ENCODE data around the gene CDK1.
"Not testable (repeated sequence)": the region's sequence is repeated elsewhere in the genome, so short reads cannot be mapped to it uniquely, and the experiment has no call there.

CDK1 gene

DNA sequence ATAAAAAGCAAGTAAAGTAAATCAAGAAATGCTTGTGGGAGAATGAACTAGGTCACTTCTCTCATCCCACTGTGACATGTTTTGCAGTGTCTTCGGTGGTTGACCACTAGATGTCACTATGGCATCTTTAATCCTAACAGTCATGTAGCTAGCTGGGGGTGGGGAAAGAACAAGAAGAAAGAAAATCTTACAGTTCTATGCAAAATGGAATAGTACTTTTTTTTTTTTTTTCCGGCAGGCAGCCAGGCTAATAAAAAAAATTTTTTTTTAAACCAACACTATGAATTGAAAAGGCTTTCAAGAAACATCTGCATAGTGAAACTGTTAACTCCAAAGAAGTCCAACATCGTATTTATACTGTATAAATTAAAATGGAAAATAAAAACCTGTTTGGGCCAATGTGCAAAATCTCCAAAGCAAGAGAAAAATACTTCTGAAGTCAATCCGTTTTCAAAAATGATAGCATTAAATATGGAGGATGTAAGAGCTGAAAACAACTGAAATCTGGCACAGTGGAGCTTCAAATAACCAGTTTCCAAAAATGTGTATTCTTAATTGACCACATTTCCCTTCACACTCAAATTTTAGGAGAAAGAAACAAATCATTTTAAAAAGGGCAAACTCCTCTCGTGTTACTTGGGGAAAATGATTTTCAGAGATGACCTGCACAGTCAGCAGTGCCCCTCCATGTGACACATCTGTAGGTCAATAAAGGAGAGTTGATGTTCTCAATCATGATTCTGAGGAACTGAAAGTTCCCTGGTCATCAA is 38.5 kb downstream of the CDK1 start:
- DNase-seq (ENCODE audit: low spot score), result peak; percentile 55

DNA sequence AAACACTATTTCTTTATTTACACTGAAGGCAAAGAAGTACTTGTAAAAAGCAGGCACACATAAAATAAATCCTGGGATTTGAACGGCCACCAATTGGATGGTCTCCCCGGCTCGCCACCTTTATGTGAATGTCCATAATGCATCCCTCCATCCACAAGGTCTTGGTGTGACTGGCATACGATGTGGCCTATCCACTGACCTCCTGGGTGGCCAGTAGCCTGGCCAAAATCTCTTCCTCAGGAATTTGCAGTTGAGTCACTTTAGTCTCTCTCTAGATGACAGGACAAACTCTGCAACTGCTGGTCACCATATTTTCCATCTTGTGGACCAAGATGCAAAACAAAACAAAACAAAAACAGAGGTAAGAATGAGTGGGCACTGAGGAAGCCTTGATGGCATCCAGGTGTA is 39.1 kb downstream of the CDK1 start:
- DNase-seq (ENCODE audit: low spot score), result no peak

- DNase-seq (ENCODE audit: low spot score), result no peak
Observed at GRCh38 chr10:60818134-60818770, 40.0 kb downstream of the CDK1 start.

GRCh38 chr10:60819271-60819670 is 41.0 kb downstream of the CDK1 start:
- DNase-seq (ENCODE audit: low spot score), result no peak

GRCh38 chr10:60820093-60820754 is 41.9 kb downstream of the CDK1 start:
- no peak for DNase-seq (ENCODE audit: low spot score)

DNA sequence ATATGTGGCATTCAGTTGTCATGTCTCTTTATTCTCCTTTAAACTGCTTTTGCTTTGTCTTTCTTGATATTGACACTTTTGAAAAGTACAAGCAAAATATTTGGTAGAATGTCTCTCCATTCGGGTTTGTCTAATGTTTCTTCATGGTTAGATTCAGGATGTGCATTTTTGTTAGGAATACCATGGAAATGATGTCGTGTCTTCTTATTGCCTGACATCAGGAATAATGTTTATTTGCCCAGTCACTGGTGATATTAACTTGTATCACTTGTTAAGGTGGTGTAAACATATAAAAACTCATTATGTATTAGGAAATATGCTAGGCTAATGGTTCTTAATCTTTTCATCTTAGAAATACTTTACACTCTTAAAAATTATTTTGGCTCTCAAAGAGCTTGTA is 43.4 kb downstream of the CDK1 start:
- no peak for DNase-seq (ENCODE audit: low spot score)

DNA sequence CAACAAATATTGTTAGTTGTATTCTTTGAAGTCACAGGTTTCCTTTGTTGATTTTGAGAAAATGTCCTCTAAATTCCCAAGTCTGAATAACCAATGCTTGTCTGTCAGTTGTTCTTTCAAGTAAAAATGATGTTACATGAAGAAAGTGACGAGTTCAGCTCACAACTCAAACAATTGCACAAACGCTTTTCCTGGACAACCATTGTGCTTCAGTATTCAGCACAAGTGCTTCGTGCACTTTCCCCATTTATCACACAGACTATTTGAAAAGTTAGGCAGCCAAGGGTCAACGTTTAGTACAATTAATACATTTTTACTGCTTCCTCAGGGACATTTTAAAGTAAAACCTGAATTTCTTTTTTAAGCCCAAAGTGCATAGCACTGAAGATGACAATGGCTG is 44.5 kb downstream of the CDK1 start:
- no peak for DNase-seq (ENCODE audit: low spot score)

DNA sequence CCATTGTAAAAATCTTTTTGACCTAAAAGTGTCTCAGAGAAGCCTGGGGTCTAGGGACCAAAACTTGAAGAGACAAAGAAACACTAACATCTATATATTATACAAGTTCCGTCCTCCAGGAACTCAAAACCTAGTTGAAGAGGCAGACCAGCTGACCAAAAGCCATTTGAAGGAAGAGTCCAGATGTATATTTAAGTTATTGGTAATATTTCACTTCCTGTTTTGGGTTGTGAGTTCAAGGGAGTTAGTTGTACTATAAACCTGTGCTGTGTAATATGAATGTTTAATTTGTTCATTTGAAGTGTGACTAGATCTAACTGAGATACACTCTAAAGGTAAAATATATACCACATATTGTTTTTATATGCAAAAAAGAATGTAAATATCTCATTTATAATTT is 45.0 kb downstream of the CDK1 start:
- DNase-seq (ENCODE audit: low spot score), result no peak

DNA sequence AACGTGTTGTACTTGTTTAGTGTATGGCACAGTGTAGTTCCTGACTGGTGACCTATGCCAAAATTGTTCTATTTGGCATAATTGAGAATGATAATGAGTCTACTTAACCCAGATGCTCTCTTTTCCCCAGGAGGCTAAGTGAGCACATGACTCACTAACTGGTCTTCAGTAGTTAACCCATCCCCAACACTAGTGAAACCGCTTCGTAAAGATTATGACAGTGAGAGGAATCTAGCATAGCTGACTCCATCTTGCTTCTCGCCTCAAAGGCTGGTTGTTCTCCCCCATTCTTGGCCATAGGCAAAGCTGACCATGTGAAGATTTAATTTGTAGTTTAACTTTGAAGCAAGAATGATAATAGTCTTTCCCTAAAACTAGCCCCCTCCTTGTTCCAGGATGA is 47.2 kb downstream of the CDK1 start:
- DNase-seq (ENCODE audit: low spot score), result no peak

DNA sequence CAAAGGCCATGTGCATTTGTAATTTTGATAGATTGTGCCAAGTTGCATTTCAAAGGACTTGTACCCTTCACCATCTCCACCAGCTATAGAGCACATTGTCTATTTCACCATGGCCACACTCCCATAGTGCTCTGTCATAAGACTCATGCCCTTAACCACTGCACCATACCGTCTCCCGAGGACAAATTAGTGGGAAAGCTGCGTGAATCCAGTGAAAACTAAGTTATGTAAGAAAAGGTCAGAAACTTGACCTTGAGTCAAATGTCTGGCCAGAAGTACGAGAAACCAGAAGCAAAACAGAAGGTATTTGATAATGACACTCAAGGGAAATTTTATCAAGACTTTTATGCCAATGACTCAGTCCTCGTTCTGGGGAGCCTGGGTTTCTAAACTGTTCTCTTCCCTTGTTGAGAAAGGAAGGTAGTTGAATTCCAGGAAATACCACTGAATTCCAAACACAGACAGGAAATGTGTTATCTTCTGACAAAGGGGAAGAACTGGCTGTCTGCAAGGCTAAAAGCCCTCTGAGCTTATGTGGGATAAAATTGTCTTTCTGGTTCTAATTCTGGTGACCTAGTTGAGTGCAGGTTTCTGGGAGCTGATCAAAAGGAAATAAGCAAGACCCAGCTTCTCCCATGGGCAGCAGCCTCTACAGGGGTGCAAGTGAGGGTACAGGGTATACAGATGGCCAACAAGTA is 49.7 kb downstream of the CDK1 start:
- no peak for DNase-seq (ENCODE audit: low spot score)

DNA sequence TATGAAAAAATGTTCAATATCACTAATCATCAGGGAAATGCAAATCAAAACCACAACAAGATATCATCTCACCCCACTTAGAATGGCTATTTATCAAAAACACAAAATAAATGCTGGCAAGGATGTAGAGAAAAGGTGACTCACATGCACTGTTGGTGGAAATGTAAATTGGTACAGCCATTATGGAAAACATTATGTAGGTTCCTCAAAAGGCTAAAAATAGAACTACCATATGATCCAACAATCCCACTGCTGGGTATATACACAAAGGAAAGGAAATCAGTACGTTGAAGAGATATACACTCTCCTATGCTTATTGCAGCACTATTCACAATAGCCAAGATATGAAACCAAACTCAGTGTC is 50.2 kb downstream of the CDK1 start:
- no peak for DNase-seq (ENCODE audit: low spot score)

DNA sequence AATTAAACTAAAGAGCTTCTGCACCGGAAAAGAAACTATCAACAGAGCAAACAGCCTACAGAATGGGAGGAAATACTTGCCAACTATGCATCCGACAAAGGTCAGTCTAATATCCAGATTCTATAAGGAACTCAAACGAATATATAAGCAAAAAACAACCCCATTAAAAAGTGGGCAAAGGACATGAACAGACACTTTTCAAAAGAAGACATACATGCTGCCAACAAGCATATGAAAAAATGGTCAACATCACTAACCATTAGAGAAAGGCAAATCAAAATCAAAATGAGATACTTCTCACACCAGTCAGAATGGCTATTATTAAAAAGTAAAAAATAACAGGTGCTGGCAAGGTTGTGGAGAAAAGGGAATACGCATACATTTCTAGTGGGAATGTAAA is 53.9 kb downstream of the CDK1 start:
- not testable (repeated sequence) for DNase-seq (ENCODE audit: low spot score)

- DNase-seq (ENCODE audit: low spot score), result no peak
Observed at GRCh38 chr10:60834401-60834800, 56.1 kb downstream of the CDK1 start.

GRCh38 chr10:60835049-60835448 is 56.8 kb downstream of the CDK1 start:
- DNase-seq (ENCODE audit: low spot score), result no peak

DNA sequence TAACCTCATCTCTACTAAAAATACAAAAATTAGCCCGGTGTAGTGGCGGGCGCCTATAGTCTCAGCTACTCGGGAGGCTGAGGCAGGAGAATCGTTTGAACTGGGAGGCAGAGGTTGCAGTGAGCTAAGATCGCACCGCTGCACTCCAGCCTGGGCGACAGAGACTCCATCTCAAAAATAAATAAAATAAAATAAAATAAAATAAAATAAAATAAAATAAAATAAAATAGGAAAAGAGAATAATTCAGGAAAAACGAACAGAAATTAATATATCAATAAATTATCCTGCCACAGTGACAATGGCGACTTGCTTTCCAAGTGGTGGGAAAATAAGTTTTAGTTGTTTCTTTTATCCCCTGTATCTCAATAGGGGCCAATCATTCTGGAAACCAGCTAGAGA is 62.9 kb downstream of the CDK1 start:
- DNase-seq (ENCODE audit: low spot score), result not testable (repeated sequence)

DNA sequence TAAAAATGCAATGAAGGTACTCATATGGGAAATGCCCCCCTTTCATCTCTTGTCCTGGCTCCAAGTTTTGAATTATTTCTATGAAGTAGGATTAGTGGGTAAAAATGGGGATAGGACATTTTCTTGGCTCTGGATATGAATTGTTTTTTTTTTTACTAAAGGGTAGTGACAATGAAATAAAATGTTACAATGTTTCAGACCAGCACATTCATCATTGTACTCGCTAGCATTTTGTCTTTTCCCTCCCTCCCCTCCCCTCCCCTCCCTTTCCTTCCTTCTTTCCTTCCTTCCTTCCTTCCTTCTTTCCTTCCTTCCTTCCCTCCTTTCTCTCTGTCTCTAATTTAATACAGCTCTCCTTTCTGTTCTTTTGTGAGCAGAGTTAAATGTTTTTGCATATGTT is 64.4 kb downstream of the CDK1 start:
- DNase-seq (ENCODE audit: low spot score), result no peak

Data from hematopoietic multipotent progenitor cell treated with erythropoietin and hydrocortisone succinate and interleukin-3 and kit ligand, for 15 days (in vitro differentiated cells).